ENCODE results near the gene ADCK1. TPM values are rescaled to one million over a fixed set of nuclear protein-coding genes. Genes with fewer than 3 reads are reported as not detected.
"Not testable (repeated sequence)": the region's sequence is repeated elsewhere in the genome, so short reads cannot be mapped to it uniquely, and the experiment has no call there.

Gene ADCK1
- total RNA-seq, 2 experiments from 2014 or later, result 7.1 to 8.7 TPM

GRCh38 chr14:77911356-77911755, 111.4 kb downstream of the ADCK1 start:
- no peak overlapping the region for H3K4me3 Mint-ChIP-seq
- H3K27me3 Mint-ChIP-seq, result no peaks in the 10 kb centered on the region
- ChIA-PET POLR2A (no interaction called here), CTCF (no interaction called here)
- H3K9me3 Mint-ChIP-seq, result no peaks in the 10 kb centered on the region
- no peak for DNase-seq
- H3K9me3 ChIP-seq (ENCODE audit: control insufficient read depth in 1 of 2, insufficient read depth in 1 of 2, low read length in 2 of 2), result peaks cover 0 to 5% of the 10 kb centered on the region in 2 experiments
- no peak overlapping the region for H3K27ac ChIP-seq (ENCODE audit: low read depth in 1 of 2, low read length in 2 of 2)
- H3K4me1 ChIP-seq (ENCODE audit: insufficient read depth, low read length), result no peaks in the 10 kb centered on the region
- intact Hi-C loops (cut with DNase I, micrococcal nuclease), result no loop called here
- H3K36me3 ChIP-seq (ENCODE audit: insufficient read depth, low read length), result no peaks in the 10 kb centered on the region
- H3K4me3 ChIP-seq (ENCODE audit: low read length), result no peak overlapping the region
- peaks cover 7% of the 10 kb centered on the region for H3K4me1 Mint-ChIP-seq (ENCODE audit: low read depth)
- H3K36me3 Mint-ChIP-seq (ENCODE audit: low read depth), result peaks cover 68% of the 10 kb centered on the region
- TF ChIP-seq CTCF (IDR thresholded peaks at IDR 0.05), result no peak
- no peak for ATAC-seq (ENCODE audit: poor library complexity)
- H3K27ac Mint-ChIP-seq, result no peak overlapping the region
- no peaks in the 10 kb centered on the region for H3K27me3 ChIP-seq (ENCODE audit: control insufficient read depth in 1 of 2, insufficient read depth in 2 of 2, low read length in 2 of 2)

GRCh38 chr14:77912754-77913556, 113.0 kb downstream of the ADCK1 start:
- CTCF ChIA-PET, result no interaction called here
- POLR2A ChIA-PET, result no interaction called here
- H3K36me3 Mint-ChIP-seq (ENCODE audit: low read depth), result peaks cover 57% of the 10 kb centered on the region
- no peak overlapping the region for H3K4me3 Mint-ChIP-seq
- no peaks in the 10 kb centered on the region for H3K9me3 Mint-ChIP-seq
- Histone ChIP-seq H3K27me3 (ENCODE audit: control insufficient read depth in 1 of 2, insufficient read depth in 2 of 2, low read length in 2 of 2) (no peaks in the 10 kb centered on the region), H3K4me3 (ENCODE audit: low read length) (no peak overlapping the region), H3K9me3 (ENCODE audit: control insufficient read depth in 1 of 2, insufficient read depth in 1 of 2, low read length in 2 of 2) (peaks cover 0 to 5% of the 10 kb centered on the region in 2 experiments), H3K27ac (ENCODE audit: low read depth in 1 of 2, low read length in 2 of 2) (no peak overlapping the region), H3K36me3 (ENCODE audit: insufficient read depth, low read length) (no peaks in the 10 kb centered on the region), H3K4me1 (ENCODE audit: insufficient read depth, low read length) (no peaks in the 10 kb centered on the region)
- no peak for DNase-seq
- H3K27ac Mint-ChIP-seq, result no peak overlapping the region
- no peak for TF ChIP-seq CTCF (IDR thresholded peaks at IDR 0.05)
- no peak for ATAC-seq (ENCODE audit: poor library complexity)
- no peaks in the 10 kb centered on the region for H3K27me3 Mint-ChIP-seq
- H3K4me1 Mint-ChIP-seq (ENCODE audit: low read depth), result peaks cover 7% of the 10 kb centered on the region
- intact Hi-C loops (cut with DNase I, micrococcal nuclease), result no loop called here

- no peak overlapping the region for H3K4me3 ChIP-seq (ENCODE audit: low read length)
- intact Hi-C loops (cut with DNase I, micrococcal nuclease), result no loop called here
- Mint-ChIP-seq H3K27ac (no peak overlapping the region), H3K36me3 (ENCODE audit: low read depth) (peaks cover 57% of the 10 kb centered on the region), H3K9me3 (no peaks in the 10 kb centered on the region), H3K4me1 (ENCODE audit: low read depth) (no peaks in the 10 kb centered on the region), H3K4me3 (no peak overlapping the region), H3K27me3 (no peaks in the 10 kb centered on the region)
- no peaks in the 10 kb centered on the region for H3K27me3 ChIP-seq (ENCODE audit: control insufficient read depth in 1 of 2, insufficient read depth in 2 of 2, low read length in 2 of 2)
- H3K27ac ChIP-seq (ENCODE audit: low read depth in 1 of 2, low read length in 2 of 2), result no peak overlapping the region
- CTCF ChIA-PET, result no interaction called here
- ATAC-seq (ENCODE audit: poor library complexity) (no peak), DNase-seq (no peak)
- POLR2A ChIA-PET, result no interaction called here
- H3K4me1 ChIP-seq (ENCODE audit: insufficient read depth, low read length), result no peaks in the 10 kb centered on the region
- peaks cover 0 to 8% of the 10 kb centered on the region in 2 experiments for H3K9me3 ChIP-seq (ENCODE audit: control insufficient read depth in 1 of 2, insufficient read depth in 1 of 2, low read length in 2 of 2)
- H3K36me3 ChIP-seq (ENCODE audit: insufficient read depth, low read length), result no peaks in the 10 kb centered on the region
- TF ChIP-seq CTCF (IDR thresholded peaks at IDR 0.05), result no peak
Observed at GRCh38 chr14:77914073-77914721, 114.3 kb downstream of the ADCK1 start.

- H3K9me3 Mint-ChIP-seq; intact Hi-C loops (cut with DNase I, micrococcal nuclease); H3K9me3 ChIP-seq (ENCODE audit: control insufficient read depth in 1 of 2, insufficient read depth in 1 of 2, low read length in 2 of 2); POLR2A ChIA-PET; DNase-seq; H3K27ac ChIP-seq (ENCODE audit: low read depth in 1 of 2, low read length in 2 of 2); H3K27me3 Mint-ChIP-seq; H3K27me3 ChIP-seq (ENCODE audit: control insufficient read depth in 1 of 2, insufficient read depth in 2 of 2, low read length in 2 of 2); ATAC-seq (ENCODE audit: poor library complexity); H3K4me3 Mint-ChIP-seq; H3K27ac Mint-ChIP-seq; H3K4me1 ChIP-seq (ENCODE audit: insufficient read depth, low read length); H3K4me3 ChIP-seq (ENCODE audit: low read length); CTCF ChIA-PET; H3K36me3 ChIP-seq (ENCODE audit: insufficient read depth, low read length); H3K4me1 Mint-ChIP-seq (ENCODE audit: low read depth): not testable (repeated sequence)
- peaks cover 63% of the 10 kb centered on the region for H3K36me3 Mint-ChIP-seq (ENCODE audit: low read depth)
Observed at GRCh38 chr14:77915390-77915789, 115.5 kb downstream of the ADCK1 start.
